ENCODE results near the gene ERBB4. TPM values are rescaled to one million over a fixed set of nuclear protein-coding genes. Genes with fewer than 3 reads are reported as not detected.

Gene ERBB4
- total RNA-seq, 2 donors from 2014 or later = 1.0 to 32.8 TPM

DNA sequence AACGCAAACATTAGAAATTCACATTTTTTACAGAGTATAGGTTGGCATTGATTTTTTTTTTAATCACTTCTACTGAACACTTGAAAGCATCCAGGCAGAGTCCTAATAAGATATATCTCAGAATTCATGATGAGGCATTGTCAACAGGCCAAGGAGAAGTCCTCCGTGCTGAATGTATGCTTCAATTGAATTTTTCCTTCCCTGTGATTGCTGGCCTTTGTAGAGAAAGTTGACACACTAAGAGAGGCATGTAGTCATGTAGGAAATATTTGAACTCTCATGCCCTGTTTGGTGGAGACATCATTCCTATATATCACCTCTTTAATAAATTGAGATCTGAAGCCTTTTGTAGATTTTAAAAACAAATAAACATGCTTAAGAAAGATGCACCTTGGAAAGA is 1137.3 kb downstream of the ERBB4 start:
- H3K4me1 ChIP-seq (replicated peaks) = no peaks in the 10 kb centered on the region
- no peaks in the 10 kb centered on the region for H3K36me3 ChIP-seq
- WGBS = 83% methylated on average over 2 of the region's 2 CpGs
- H3K4me3 ChIP-seq = no peak overlapping the region
- no peaks in the 10 kb centered on the region for H3K9me3 ChIP-seq
- H3K27me3 ChIP-seq (replicated peaks; ENCODE audit: insufficient read depth) = no peaks in the 10 kb centered on the region
- H3K27ac ChIP-seq = no peak overlapping the region
- no peak for DNase-seq (ENCODE audit: low spot score)
- TF ChIP-seq, protein P1, sequence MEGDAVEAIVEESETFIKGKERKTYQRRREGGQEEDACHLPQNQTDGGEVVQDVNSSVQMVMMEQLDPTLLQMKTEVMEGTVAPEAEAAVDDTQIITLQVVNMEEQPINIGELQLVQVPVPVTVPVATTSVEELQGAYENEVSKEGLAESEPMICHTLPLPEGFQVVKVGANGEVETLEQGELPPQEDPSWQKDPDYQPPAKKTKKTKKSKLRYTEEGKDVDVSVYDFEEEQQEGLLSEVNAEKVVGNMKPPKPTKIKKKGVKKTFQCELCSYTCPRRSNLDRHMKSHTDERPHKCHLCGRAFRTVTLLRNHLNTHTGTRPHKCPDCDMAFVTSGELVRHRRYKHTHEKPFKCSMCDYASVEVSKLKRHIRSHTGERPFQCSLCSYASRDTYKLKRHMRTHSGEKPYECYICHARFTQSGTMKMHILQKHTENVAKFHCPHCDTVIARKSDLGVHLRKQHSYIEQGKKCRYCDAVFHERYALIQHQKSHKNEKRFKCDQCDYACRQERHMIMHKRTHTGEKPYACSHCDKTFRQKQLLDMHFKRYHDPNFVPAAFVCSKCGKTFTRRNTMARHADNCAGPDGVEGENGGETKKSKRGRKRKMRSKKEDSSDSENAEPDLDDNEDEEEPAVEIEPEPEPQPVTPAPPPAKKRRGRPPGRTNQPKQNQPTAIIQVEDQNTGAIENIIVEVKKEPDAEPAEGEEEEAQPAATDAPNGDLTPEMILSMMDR (IDR thresholded peaks at IDR 0.05) = no peak
- no peak for TF ChIP-seq POLR2AphosphoS5 (IDR thresholded peaks at IDR 0.05)
- TF ChIP-seq POLR2A (IDR thresholded peaks at IDR 0.05) = no peak
- intact Hi-C loops (cut with DNase I) = no loop called here

DNA sequence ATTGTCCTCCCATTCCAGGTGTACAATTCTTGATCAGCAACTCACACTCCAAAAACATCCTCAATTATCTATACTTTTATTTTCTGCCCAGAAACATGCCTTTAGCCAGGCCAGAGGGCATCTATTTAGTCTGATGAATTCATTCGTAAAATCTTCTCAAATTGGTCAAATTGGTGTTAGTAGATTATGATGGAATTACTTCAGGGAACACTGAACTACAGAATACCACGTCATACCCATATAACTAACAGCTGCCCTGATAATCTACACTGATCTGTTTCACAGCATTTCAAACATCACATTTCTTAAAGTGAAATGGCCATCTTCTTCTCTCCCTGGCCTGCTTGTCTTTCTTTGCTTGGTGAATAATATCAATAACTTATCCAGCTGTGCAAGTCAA is 1140.8 kb downstream of the ERBB4 start:
- TF ChIP-seq POLR2A (IDR thresholded peaks at IDR 0.05) (no peak), POLR2AphosphoS5 (IDR thresholded peaks at IDR 0.05) (no peak)
- TF ChIP-seq, protein P1 (IDR thresholded peaks at IDR 0.05) = no peak
- Histone ChIP-seq H3K36me3 (no peaks in the 10 kb centered on the region), H3K27ac (no peak overlapping the region), H3K27me3 (replicated peaks; ENCODE audit: insufficient read depth) (no peaks in the 10 kb centered on the region), H3K9me3 (no peaks in the 10 kb centered on the region), H3K4me3 (no peak overlapping the region), H3K4me1 (replicated peaks) (no peaks in the 10 kb centered on the region)
- WGBS = 84% methylated on average over 2 of the region's 2 CpGs
- intact Hi-C loops (cut with DNase I) = no loop called here
- DNase-seq (ENCODE audit: low spot score) = no peak

DNA sequence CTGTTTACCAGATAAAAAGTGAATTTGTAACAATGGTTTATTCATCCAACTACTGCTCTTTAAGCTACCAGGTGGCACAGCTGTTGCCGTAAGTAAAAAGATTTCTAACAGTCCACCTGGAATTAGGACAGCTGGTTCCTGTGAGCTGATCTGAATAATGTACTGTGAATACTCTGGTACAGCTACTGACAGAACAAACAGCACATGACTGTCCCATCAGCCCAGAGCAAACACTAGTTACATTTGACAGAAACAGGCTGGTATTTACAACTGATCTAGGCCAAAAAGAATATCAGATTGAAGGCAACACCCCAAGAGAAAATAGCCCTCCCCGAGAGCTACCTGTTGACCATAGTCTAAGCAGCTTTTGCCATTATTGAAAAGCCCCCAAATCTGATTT is 1141.8 kb downstream of the ERBB4 start:
- DNase-seq (ENCODE audit: low spot score) = peak; percentile 44
- Histone ChIP-seq H3K9me3 (no peaks in the 10 kb centered on the region), H3K27ac (no peak overlapping the region), H3K36me3 (no peaks in the 10 kb centered on the region), H3K4me1 (replicated peaks) (no peaks in the 10 kb centered on the region), H3K27me3 (replicated peaks; ENCODE audit: insufficient read depth) (no peaks in the 10 kb centered on the region), H3K4me3 (no peak overlapping the region)
- TF ChIP-seq POLR2AphosphoS5 (IDR thresholded peaks at IDR 0.05) = peak; percentile 67
- TF ChIP-seq, protein P1 (IDR thresholded peaks at IDR 0.05) = no peak
- no peak for TF ChIP-seq POLR2A (IDR thresholded peaks at IDR 0.05)
- intact Hi-C loops (cut with DNase I) = no loop called here
- 28% methylated on average over 2 of the region's 2 CpGs for WGBS

DNA sequence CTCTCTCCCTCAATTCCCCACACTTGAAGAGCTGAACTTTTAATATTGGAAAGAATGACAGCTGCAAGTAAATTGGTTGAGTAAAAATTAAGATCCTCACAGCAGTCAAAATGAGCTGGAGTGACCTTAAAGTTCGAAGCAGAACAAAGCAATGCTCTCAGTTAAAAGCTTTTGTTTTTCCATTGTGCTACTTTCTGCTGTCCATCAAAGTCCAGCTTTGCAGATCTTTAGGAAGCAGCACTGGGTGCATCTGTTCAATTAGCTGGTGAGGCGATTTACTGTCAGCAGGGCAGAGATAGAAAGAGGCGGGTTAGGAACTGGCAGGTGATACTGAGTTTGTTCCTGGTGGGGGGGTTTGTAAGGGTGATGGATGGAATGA is 1147.4 kb downstream of the ERBB4 start:
- no peaks in the 10 kb centered on the region for H3K9me3 ChIP-seq
- H3K36me3 ChIP-seq = no peaks in the 10 kb centered on the region
- TF ChIP-seq POLR2AphosphoS5 (IDR thresholded peaks at IDR 0.05) (no peak), POLR2A (IDR thresholded peaks at IDR 0.05) (no peak)
- TF ChIP-seq, protein P1 (IDR thresholded peaks at IDR 0.05) = no peak
- H3K4me1 ChIP-seq (replicated peaks) = no peaks in the 10 kb centered on the region
- intact Hi-C loops (cut with DNase I) = no loop called here
- no peak for DNase-seq (ENCODE audit: low spot score)
- 84% methylated on average over 3 of the region's 3 CpGs for WGBS
- H3K4me3 ChIP-seq = no peak overlapping the region
- no peaks in the 10 kb centered on the region for H3K27me3 ChIP-seq (replicated peaks; ENCODE audit: insufficient read depth)
- H3K27ac ChIP-seq = no peak overlapping the region

DNA sequence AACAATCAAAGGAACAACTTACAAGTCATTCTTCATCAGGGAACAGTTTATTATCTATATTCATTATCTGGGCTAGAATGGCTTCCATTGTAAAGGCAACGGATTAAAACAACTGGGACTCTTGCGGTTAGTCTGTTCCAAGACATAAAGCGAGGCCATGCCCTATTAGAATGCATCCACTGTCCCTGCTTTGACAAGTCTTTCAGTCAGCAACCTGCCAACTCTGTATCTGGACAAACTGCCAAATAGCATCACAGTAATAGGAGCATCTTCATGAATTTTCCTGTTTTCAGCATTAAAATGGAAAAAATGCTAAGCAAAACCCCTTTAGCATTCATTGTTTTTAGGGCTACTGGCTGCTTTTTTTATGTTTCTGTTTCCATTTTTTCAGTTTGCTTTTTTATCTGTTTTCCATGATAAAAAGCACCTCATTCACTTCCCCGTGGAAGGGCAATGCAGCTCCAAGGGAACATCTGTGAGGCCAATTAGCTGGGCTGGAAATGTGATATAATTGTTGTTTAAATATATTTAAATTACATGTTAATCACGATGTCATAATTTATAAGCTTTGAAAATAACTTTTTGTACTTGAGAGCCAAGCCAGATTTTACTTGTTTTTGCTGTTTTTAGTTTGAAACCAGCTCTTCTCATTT is 1147.9 kb downstream of the ERBB4 start:
- Histone ChIP-seq H3K36me3 (no peaks in the 10 kb centered on the region), H3K4me3 (no peak overlapping the region), H3K27me3 (replicated peaks; ENCODE audit: insufficient read depth) (no peaks in the 10 kb centered on the region), H3K9me3 (no peaks in the 10 kb centered on the region), H3K4me1 (replicated peaks) (no peaks in the 10 kb centered on the region), H3K27ac (no peak overlapping the region)
- WGBS = 64% methylated on average over 5 of the region's 5 CpGs
- DNase-seq (ENCODE audit: low spot score) = no peak
- TF ChIP-seq POLR2AphosphoS5 (IDR thresholded peaks at IDR 0.05) = no peak
- TF ChIP-seq POLR2A (IDR thresholded peaks at IDR 0.05) = no peak
- TF ChIP-seq, protein P1 (IDR thresholded peaks at IDR 0.05) = no peak
- intact Hi-C loops (cut with DNase I) = no loop called here

Measured in prostate gland (tissue), 2 donors.